Gastrocnemius medialis (tissue), 4 donors: ENCODE measurements around the gene ZNRF1.

Experiments
- POLR2A ChIP-seq, 2 donors: fragments of 450-650 bp; IDR thresholded peaks; one replicate each; pipeline ENCODE4 v1.6.1; 2017; ENCODE audit warnings: antibody characterized with exemption in 2 of 2, mild to moderate bottlenecking in 2 of 2, moderate library complexity in 2 of 2
- TF ChIP-seq, protein P1 (sequence below), 5 experiments: fragments of 450-650 bp in 3 of 5; fragments of 200-600 bp in 2 of 5; sonication (generic) in 2 of 5; IDR thresholded peaks in 4 of 5; conservative IDR thresholded peaks in 1 of 5; 1 replicate in 4 of 5; 2 replicates in 1 of 5; pipeline ENCODE4 v1.5.1; 2016 to 2019; ENCODE audit warnings: antibody characterized with exemption in 5 of 5, mild to moderate bottlenecking in 3 of 5, moderate library complexity in 3 of 5

DNA sequence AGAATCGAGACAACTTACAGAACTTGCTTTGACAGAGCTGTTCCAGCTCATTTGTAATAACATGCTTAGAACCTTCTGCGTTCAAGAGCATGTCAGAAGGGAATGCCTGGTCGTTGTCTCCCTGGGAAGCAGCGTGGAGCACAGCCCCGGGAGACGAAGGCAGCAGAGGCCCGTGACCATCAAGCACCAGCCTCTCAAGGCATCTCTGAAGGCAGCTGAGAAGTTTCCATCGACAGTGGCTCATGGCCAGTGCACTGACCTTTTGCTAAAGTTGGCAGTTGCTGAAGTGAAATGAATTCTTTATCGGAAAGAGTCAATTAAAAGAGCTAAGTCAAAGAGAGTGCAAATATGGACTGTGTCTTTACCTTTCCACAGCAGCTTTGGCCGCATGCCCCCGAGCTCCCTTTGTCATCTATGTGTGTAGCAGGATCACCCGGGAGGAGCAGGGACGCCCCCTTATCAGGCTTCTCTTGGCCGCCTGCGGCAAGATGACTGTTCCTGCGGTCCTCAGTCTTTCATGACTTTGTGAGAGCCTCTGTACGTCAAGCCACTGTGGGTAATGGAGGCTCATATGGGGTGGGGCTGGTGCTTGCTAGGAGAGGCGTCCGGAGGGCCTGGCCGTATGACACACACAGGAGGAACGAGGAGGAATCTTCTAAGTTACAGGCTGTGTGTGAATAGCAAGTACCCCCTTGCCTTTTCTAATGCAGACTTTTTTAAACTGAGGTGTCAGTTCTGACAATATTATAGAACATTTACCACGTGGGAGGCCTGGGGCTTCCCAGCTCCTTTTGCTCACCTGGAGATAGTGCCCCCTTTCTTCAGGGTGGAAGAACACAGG lies 63.5 kb downstream of the ZNRF1 start:
- TF ChIP-seq, protein P1, sequence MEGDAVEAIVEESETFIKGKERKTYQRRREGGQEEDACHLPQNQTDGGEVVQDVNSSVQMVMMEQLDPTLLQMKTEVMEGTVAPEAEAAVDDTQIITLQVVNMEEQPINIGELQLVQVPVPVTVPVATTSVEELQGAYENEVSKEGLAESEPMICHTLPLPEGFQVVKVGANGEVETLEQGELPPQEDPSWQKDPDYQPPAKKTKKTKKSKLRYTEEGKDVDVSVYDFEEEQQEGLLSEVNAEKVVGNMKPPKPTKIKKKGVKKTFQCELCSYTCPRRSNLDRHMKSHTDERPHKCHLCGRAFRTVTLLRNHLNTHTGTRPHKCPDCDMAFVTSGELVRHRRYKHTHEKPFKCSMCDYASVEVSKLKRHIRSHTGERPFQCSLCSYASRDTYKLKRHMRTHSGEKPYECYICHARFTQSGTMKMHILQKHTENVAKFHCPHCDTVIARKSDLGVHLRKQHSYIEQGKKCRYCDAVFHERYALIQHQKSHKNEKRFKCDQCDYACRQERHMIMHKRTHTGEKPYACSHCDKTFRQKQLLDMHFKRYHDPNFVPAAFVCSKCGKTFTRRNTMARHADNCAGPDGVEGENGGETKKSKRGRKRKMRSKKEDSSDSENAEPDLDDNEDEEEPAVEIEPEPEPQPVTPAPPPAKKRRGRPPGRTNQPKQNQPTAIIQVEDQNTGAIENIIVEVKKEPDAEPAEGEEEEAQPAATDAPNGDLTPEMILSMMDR (IDR thresholded peaks at IDR 0.05 in 4 of 5, conservative IDR thresholded peaks at IDR 0.05 in 1 of 5), result peak in 2 of 5 experiments; percentile 29 to 31
- no peak for TF ChIP-seq POLR2A (IDR thresholded peaks at IDR 0.05)
